Skeletal muscle tissue (tissue), 4 donors: Measurements from ENCODE around the gene CHMP5. TPM values are rescaled to one million over a fixed set of nuclear protein-coding genes. Genes with fewer than 3 reads are reported as not detected.
A peak's percentile ranks its signal among the peaks of the same experiment; 100 is the strongest.

Experiments used
- H3K27ac ChIP-seq: one replicate; pipeline ENCODE4 v1.7.0; 2013; ENCODE audit warnings: mild to moderate bottlenecking, low read depth, low read length, inconsistent platforms
- H3K27me3 ChIP-seq, 3 donors: one replicate each; pipeline ENCODE4 v1.7.0; 2013; ENCODE audit warnings: low read length in 3 of 3; ENCODE audit not compliant: control insufficient read depth in 3 of 3, insufficient read depth in 3 of 3
- H3K36me3 ChIP-seq, 3 donors: one replicate each; pipeline ENCODE4 v1.7.0; 2013; ENCODE audit warnings: low read length in 3 of 3; ENCODE audit not compliant: control insufficient read depth in 3 of 3, insufficient read depth in 3 of 3
- H3K4me1 ChIP-seq, 3 donors: one replicate each; pipeline ENCODE4 v1.7.0; 2013; ENCODE audit warnings: low read length in 3 of 3, mild to moderate bottlenecking in 3 of 3; ENCODE audit not compliant: control insufficient read depth in 3 of 3, insufficient read depth in 3 of 3
- H3K4me3 ChIP-seq, 3 donors: one replicate each; pipeline ENCODE4 v1.7.0; 2013; ENCODE audit warnings: low read length in 3 of 3
- H3K9ac ChIP-seq, 3 donors: one replicate each; pipeline ENCODE4 v1.7.0; 2013; ENCODE audit warnings: low read length in 3 of 3, mild to moderate bottlenecking in 3 of 3, moderate library complexity in 2 of 3, low read depth in 1 of 3
- H3K9me3 ChIP-seq, 3 donors: one replicate each; pipeline ENCODE4 v1.7.0; 2013; ENCODE audit warnings: low read length in 3 of 3; ENCODE audit not compliant: control insufficient read depth in 3 of 3
- total RNA-seq: library from RNA; depleted of rRNA; stranded (reverse); fragments of >200 nt; gene quantifications from one replicate; pipeline ENCODE4 v1.2.3, GENCODE V29; 2014
- donor health status: Osteomylitis.

CHMP5 gene
- total RNA-seq, 1 donor from 2014 or later: 52.7 TPM

DNA sequence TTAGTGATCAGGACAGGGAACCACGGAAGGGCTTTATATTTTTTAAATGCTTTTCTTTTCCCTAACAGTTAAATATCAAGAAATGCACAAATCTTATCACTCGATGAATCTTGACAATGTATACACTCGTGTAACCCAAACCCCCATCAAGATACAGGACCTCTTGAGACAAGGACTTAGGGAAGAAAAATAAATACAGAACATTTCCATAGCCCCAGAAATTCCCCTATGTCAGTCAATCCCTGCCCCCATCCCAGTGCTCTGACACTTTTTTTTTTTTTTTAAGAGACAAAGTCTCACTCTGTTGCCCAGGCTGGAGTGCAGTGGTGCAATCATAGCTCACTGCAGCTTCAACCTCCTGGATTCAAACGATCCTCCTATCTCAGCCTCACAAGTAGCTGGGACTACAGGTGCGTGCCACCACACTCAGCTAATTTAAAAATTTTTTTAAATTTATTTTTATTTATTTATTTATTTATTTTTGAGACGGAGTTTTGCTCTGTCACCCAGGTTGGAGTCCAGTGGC lies 22.2 kb upstream of the CHMP5 start:
- Histone ChIP-seq H3K9ac (no peak overlapping the region), H3K4me1 (peaks cover 12 to 20% (median 13%) of the 10 kb centered on the region in 3 donors), H3K27me3 (no peaks in the 10 kb centered on the region), H3K4me3 (no peak overlapping the region), H3K36me3 (peaks cover 0 to under 1% (median 0%) of the 10 kb centered on the region in 3 donors), H3K27ac (no peak overlapping the region), H3K9me3 (no peaks in the 10 kb centered on the region)

DNA sequence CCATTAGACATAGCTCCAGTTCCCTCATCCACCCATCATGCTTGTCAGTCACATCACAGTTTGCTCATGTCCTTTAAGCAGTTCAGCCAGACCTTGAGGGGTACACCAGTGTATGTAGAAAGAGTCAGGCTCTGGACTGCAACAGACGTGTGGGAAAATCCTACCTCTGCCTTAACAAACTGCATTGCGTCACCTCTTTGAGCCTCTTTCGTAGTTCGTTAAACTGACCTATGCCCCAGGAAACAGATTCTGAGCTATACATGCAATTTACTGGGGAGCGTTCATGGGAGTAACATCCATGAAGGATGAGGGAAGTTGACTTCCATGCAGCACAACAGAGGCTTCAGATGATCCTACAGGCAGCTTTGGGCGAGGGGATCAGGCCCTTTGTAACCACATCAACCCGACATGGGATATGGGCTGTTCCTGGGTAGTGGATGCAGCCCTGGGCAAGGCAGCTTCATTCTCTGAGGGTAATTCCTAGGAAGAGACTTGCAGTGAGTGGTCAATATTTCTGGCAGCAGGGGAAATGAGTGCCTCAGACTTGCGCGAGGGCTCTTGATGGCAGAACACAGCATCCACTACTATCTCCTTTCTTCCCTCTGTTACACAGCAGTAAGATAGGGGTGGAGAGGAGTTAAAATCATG lies 20.6 kb upstream of the CHMP5 start:
- Histone ChIP-seq H3K4me1 (peaks cover 12 to 18% (median 12%) of the 10 kb centered on the region in 3 donors), H3K27ac (no peak overlapping the region), H3K9me3 (no peaks in the 10 kb centered on the region), H3K36me3 (peaks cover 2 to 10% (median 9%) of the 10 kb centered on the region in 3 donors), H3K27me3 (no peaks in the 10 kb centered on the region), H3K9ac (no peak overlapping the region), H3K4me3 (no peak overlapping the region)

DNA sequence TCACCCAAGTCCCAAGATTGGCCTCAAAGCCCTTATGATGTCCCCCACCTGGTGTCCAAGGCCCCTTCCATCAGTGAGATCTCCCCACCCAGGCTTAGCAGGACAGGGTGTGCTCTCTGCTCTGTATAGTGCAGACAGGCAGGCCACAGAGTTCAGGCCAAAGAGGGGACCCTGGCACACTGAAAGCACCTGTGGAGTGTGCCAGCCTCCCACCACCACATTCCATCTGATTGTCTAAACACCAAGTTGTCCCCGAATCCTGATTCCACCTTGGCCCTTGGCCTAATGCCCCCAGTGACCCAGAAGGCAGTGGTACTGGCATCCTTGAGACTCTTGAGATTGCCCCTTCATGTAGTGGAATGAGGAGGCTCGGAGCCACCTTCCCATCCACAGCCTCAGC lies 19.5 kb upstream of the CHMP5 start:
- H3K9me3 ChIP-seq: no peaks in the 10 kb centered on the region
- no peak overlapping the region for H3K27ac ChIP-seq
- H3K36me3 ChIP-seq: peaks cover 3 to 18% (median 12%) of the 10 kb centered on the region in 3 donors
- H3K4me1 ChIP-seq: peaks cover 1 to 7% (median 3%) of the 10 kb centered on the region in 3 donors
- no peak overlapping the region for H3K4me3 ChIP-seq
- H3K9ac ChIP-seq: no peak overlapping the region
- no peaks in the 10 kb centered on the region for H3K27me3 ChIP-seq

DNA sequence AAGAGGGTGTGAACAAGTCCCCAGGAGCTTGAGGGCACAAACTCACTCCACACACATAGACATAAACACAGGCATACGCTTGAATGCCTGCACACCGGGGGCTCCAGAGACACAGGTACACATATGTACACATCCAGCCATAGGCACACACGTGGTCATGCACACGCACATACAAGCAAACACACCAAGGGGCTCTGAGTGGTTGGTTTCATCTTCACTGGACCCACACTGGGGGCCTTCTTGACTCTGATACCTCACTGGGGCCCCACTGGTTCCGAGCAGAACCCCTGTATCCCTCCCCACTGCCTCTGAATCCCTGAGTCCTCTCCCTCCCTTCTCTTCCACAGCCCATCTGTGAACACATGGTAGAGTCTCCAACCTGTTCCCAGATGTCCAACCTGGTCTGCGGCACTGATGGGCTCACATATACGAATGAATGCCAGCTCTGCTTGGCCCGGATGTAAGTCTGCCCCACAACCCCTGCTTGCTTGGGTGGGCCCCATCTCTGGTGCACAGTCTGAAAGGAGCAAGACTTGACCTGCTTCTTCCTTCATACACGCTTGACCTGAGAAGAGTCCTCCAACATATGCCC lies 18.5 kb upstream of the CHMP5 start:
- Histone ChIP-seq H3K4me3 (no peak overlapping the region), H3K27me3 (no peaks in the 10 kb centered on the region), H3K9me3 (no peaks in the 10 kb centered on the region), H3K4me1 (no peaks in the 10 kb centered on the region), H3K9ac (no peak overlapping the region), H3K27ac (no peak overlapping the region), H3K36me3 (peaks cover 3 to 19% (median 15%) of the 10 kb centered on the region in 3 donors)

DNA sequence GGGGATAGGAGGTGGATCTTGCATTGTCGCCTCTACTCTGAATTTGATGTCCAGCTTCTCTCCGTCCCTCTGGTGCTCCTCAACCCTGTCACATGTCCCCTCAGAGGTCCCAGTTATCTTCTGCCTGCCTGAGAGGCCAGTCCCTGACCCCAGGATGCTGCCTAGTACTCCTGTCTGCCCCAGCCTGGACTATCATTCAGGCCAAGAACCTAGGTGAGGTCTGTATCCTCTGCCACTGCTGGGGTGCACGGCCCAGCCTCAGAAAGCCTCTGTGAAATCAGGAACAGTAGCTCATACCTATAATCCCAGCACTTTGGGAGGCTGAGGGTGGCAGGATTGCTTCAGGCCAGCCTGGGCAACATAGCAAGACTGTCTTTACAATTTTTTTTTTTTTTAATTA lies 16.2 kb upstream of the CHMP5 start:
- H3K4me1 ChIP-seq: no peaks in the 10 kb centered on the region
- no peak overlapping the region for H3K27ac ChIP-seq
- H3K27me3 ChIP-seq: no peaks in the 10 kb centered on the region
- peaks cover 17 to 30% (median 27%) of the 10 kb centered on the region in 3 donors for H3K36me3 ChIP-seq
- H3K9ac ChIP-seq: no peak overlapping the region
- no peaks in the 10 kb centered on the region for H3K9me3 ChIP-seq
- H3K4me3 ChIP-seq: no peak overlapping the region

DNA sequence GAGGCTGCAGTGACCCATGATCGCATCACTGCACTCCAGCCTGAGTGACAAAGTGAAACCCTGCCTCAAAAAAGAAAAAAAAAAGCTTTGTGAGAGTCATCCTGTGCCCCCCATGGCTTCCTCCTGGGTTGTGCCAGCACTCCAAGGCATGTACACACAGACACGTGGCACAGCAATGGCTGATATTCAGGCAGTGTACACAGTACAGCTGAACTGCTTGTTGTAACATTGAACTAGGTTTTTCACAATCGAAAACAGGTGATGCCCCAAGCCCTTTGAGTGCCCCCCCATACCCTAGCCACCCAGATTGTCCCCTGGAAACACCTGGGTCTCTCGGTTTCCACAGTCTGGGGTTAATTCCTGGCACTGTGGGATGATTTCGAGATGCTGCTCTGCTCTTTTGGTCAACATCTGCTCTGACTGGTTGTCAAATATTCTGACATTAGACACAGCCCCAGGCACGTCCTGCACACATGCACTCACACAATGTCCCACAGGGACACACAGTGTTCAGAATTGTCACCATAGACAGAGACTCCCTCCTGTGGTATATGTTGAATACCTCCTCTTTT lies 15.7 kb upstream of the CHMP5 start:
- Histone ChIP-seq H3K36me3 (peaks cover 18 to 31% (median 27%) of the 10 kb centered on the region in 3 donors), H3K27me3 (no peaks in the 10 kb centered on the region), H3K9ac (peak overlapping the region in 1 of 3 donors; percentile 12), H3K4me3 (no peak overlapping the region), H3K4me1 (no peaks in the 10 kb centered on the region), H3K9me3 (no peaks in the 10 kb centered on the region), H3K27ac (no peak overlapping the region)

DNA sequence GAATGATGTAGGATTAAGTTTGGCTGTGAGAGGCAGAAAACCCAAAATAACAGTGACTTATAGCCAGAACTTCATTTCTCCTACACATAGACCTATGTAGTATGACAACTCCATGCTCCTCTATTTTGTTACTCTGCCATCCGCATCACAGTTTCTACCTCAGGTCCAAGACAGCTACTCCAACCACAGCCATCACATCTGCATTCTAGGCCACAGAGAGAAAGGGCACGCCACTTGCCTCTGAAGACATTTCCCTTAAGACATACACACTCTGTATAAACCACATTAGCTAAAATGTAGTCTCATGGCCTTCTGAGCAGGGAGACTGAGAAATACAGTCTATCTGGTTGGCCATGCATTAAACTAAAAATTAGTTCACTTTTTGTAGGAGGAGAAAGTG lies 14.9 kb upstream of the CHMP5 start:
- Histone ChIP-seq H3K4me1 (no peaks in the 10 kb centered on the region), H3K27ac (no peak overlapping the region), H3K27me3 (no peaks in the 10 kb centered on the region), H3K4me3 (no peak overlapping the region), H3K36me3 (peaks cover 26 to 39% (median 35%) of the 10 kb centered on the region in 3 donors), H3K9ac (no peak overlapping the region), H3K9me3 (no peaks in the 10 kb centered on the region)

DNA sequence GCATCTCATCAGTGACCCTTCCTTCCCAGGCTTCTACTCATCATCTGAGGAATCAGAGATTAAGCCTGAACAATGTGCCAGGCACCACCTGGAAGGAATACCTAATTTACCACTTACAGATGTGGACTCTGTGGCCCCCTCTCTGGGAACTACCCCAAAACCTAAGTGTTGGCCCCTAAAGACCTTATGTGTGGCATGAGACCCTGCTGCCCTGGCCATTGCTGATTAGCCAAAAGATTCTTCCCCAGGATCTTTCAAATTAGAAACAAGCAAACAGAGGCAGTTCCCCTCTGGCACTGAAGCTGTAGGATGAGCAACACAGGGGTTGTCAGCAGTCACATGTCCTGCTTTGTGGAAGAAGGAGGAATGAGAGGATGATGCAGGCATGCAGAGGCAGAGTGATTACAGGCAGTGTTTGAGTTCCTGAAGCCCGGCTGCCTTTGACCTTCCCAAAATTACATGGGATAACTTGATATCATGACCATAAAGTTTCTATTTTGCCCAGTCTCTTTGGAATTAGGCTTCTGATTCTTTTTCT lies 14.3 kb upstream of the CHMP5 start:
- Histone ChIP-seq H3K4me3 (no peak overlapping the region), H3K27me3 (no peaks in the 10 kb centered on the region), H3K4me1 (no peaks in the 10 kb centered on the region), H3K9ac (no peak overlapping the region), H3K9me3 (no peaks in the 10 kb centered on the region), H3K27ac (no peak overlapping the region), H3K36me3 (peaks cover 32 to 44% (median 40%) of the 10 kb centered on the region in 3 donors)

DNA sequence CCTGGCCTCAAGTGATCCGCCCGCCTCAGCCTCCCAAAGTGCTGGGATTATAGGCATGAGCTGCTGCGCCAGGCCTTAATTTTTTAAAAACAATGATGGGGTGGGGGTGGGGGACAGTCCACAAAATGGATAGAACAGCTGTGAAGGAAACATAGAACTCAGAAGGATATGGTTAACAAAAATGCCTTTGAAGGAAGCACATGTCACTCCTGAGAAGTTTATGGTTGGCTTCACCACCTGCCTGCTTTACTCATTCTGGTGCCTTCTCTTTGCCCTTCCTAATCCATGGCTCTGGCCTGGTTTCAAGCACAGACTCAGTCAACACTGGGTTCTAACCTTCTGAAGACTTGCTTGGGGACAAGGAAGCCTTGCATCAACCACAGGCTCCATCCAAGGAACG lies 10.6 kb upstream of the CHMP5 start:
- Histone ChIP-seq H3K27ac (no peak overlapping the region), H3K4me1 (peaks cover 0 to 12% (median 11%) of the 10 kb centered on the region in 3 donors), H3K27me3 (no peaks in the 10 kb centered on the region), H3K9ac (peak overlapping the region in 1 of 3 donors; percentile 12), H3K9me3 (no peaks in the 10 kb centered on the region), H3K36me3 (peaks cover 56 to 64% (median 60%) of the 10 kb centered on the region in 3 donors), H3K4me3 (no peak overlapping the region)

DNA sequence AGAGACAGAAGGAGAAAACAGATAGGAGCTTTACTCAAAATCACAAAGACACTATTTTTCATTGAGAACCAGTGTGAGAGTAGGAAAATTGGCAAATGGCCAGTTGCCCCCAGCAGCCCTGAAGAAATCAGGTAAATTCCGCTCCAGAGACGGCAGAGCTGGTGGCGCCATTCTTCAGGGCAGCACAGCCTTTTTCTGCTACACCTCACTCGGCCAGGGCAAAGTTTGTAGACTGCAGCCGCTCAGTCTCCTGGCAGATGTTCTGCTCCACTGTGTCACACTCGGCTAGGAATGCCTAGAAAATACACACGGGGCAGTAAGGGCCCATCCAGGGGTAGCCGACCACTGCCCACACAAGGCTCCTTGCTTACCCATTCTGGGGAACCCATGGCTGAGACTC lies 9.8 kb upstream of the CHMP5 start:
- H3K36me3 ChIP-seq: peaks cover 61 to 66% (median 65%) of the 10 kb centered on the region in 3 donors
- H3K4me3 ChIP-seq: no peak overlapping the region
- H3K4me1 ChIP-seq: peaks cover 0 to 12% (median 11%) of the 10 kb centered on the region in 3 donors
- no peak overlapping the region for H3K9ac ChIP-seq
- H3K27ac ChIP-seq: no peak overlapping the region
- H3K9me3 ChIP-seq: no peaks in the 10 kb centered on the region
- no peaks in the 10 kb centered on the region for H3K27me3 ChIP-seq
